GM12892 (cell line): Measurements from ENCODE around the gene STIMATE.

Source experiments
- DNase-seq: peaks from one replicate; pipeline ENCODE4 v3.0.0; 2011; ENCODE audit not compliant: insufficient read length
- FAIRE-seq: peaks from 2 replicates; lab custom pipeline; 2011; peaks lifted over from hg19 to GRCh38; lab: Jason Lieb, UNC
- POLR2A ChIP-seq: IDR thresholded peaks from 2 replicates; pipeline ENCODE4 v1.6.1; 2011; ENCODE audit warnings: low read depth, low read length, control low read depth
- POLR2AphosphoS5 ChIP-seq: IDR thresholded peaks from 2 replicates; pipeline ENCODE4 v1.6.1; 2011; ENCODE audit warnings: low read depth, low read length, control low read depth
- TAF1 ChIP-seq: IDR thresholded peaks from 2 replicates; pipeline ENCODE4 v1.6.1; 2011; ENCODE audit warnings: low read depth, mild to moderate bottlenecking, control low read depth, low read length, borderline replicate concordance

Gene STIMATE

GRCh38 chr3:52805270-52806039 lies 91.9 kb downstream of the STIMATE start:
- FAIRE-seq, result no peak
- DNase-seq, result no peak
- TF ChIP-seq POLR2A, result no peak
- TF ChIP-seq POLR2AphosphoS5, result no peak
- TF ChIP-seq TAF1, result no peak

GRCh38 chr3:52801839-52802238 lies 95.5 kb downstream of the STIMATE start:
- no peak for FAIRE-seq
- TF ChIP-seq POLR2A (no peak), POLR2AphosphoS5 (no peak), TAF1 (no peak)
- no peak for DNase-seq

GRCh38 chr3:52800079-52800478 lies 97.3 kb downstream of the STIMATE start:
- no peak for FAIRE-seq
- TF ChIP-seq POLR2AphosphoS5, result no peak
- TF ChIP-seq POLR2A, result no peak
- no peak for DNase-seq

- DNase-seq (peak; percentile 66), FAIRE-seq (peak; percentile 63)
- no peak for TF ChIP-seq POLR2A
- no peak for TF ChIP-seq TAF1
- TF ChIP-seq POLR2AphosphoS5, result no peak
Observed at GRCh38 chr3:52798978-52799476, 98.3 kb downstream of the STIMATE start.

- no peak for TF ChIP-seq POLR2A
- TF ChIP-seq TAF1, result no peak
- FAIRE-seq, result no peak
- DNase-seq, result no peak
Observed at GRCh38 chr3:52798376-52798977, 98.9 kb downstream of the STIMATE start.

- TF ChIP-seq POLR2A (no peak), POLR2AphosphoS5 (no peak), TAF1 (no peak)
- DNase-seq (no peak), FAIRE-seq (no peak)
Observed at GRCh38 chr3:52796411-52796810, 100.9 kb downstream of the STIMATE start.

- DNase-seq (no peak), FAIRE-seq (no peak)
- TF ChIP-seq POLR2A (no peak), POLR2AphosphoS5 (no peak), TAF1 (no peak)
Observed at GRCh38 chr3:52795298-52795900, 101.9 kb downstream of the STIMATE start.

GRCh38 chr3:52794612-52795099 lies 102.7 kb downstream of the STIMATE start, which contains the start of gene ITIH3:
TSS of gene ITIH3 (plus strand) at chr3:52794796. CDS start at chr3:52794804, 8 bp downstream.
- no peak for FAIRE-seq
- TF ChIP-seq POLR2A, result no peak
- no peak for TF ChIP-seq TAF1
- no peak for TF ChIP-seq POLR2AphosphoS5
- DNase-seq, result no peak

GRCh38 chr3:52793702-52794611 lies 103.4 kb downstream of the STIMATE start:
- no peak for FAIRE-seq
- no peak for TF ChIP-seq POLR2A
- TF ChIP-seq POLR2AphosphoS5, result no peak
- no peak for TF ChIP-seq TAF1
- DNase-seq, result no peak

GRCh38 chr3:52792961-52793695 lies 104.2 kb downstream of the STIMATE start:
- DNase-seq (no peak), FAIRE-seq (no peak)
- TF ChIP-seq TAF1 (no peak), POLR2AphosphoS5 (no peak), POLR2A (no peak)
